Panc1 (cell line): ENCODE measurements around the gene RAB15. TPM values are rescaled to one million over a fixed set of nuclear protein-coding genes. Genes with fewer than 3 reads are reported as not detected.

Source experiments
- ATAC-seq: fragments of 200-7000 bp; cut with Tn5 transposase; 2 replicates; pipeline ENCODE4 v1.9.1; 2020; ENCODE audit warnings: mild to moderate bottlenecking, moderate library complexity
- BruUV-seq: library from RNA; stranded (reverse); fragments of 400-500 nt; replicated peaks from 2 replicates; lab custom pipeline; 2021; lab: Mats Ljungman, UMichigan
- CTCF ChIA-PET: fragments of 300-600 bp; sonication (Branson Sonifier 250); formaldehyde crosslinking; loops from one replicate; lab custom pipeline; 2022; ENCODE audit warnings: antibody characterized with exemption; lab: Charles Lee
- POLR2A ChIA-PET: fragments of 300-600 bp; sonication (Branson Sonifier 250); formaldehyde crosslinking; loops from one replicate; lab custom pipeline; 2022; ENCODE audit warnings: antibody characterized with exemption; lab: Charles Lee
- DNase-seq: peaks from one replicate; pipeline ENCODE4 v3.0.0-alpha.2; 2010; ENCODE audit warnings: low read depth, low spot score
- H3K27ac ChIP-seq: 2 replicates; pipeline ENCODE4 v1.5.1; 2011; ENCODE audit warnings: mild to moderate bottlenecking, low read length, inconsistent platforms
- H3K27me3 ChIP-seq: fragments of 200-500 bp; sonication (Bioruptor generic); 2 replicates; pipeline ENCODE4 v1.6.0; 2014; ENCODE audit warnings: low read length, inconsistent platforms; ENCODE audit not compliant: control insufficient read depth, insufficient read depth
- H3K36me3 ChIP-seq: fragments of 200-500 bp; sonication (Bioruptor generic); 2 replicates; pipeline ENCODE4 v1.5.1; 2014; ENCODE audit warnings: inconsistent platforms, mild to moderate bottlenecking, low read length, moderate library complexity; ENCODE audit not compliant: control insufficient read depth, insufficient read depth
- H3K4me1 ChIP-seq: 2 replicates; pipeline ENCODE4 v1.5.1; 2011; ENCODE audit warnings: inconsistent platforms, mild to moderate bottlenecking, low read length, moderate library complexity; ENCODE audit not compliant: control insufficient read depth, insufficient read depth
- H3K4me3 ChIP-seq, 2 experiments: 2 replicates each; pipeline ENCODE4 v1.5.1; 2011 to 2012; ENCODE audit warnings: low read depth in 2 of 2, low read length in 2 of 2, mild to moderate bottlenecking in 2 of 2, inconsistent platforms in 1 of 2, moderate library complexity in 1 of 2
- H3K9me3 ChIP-seq: fragments of 200-500 bp; sonication (Bioruptor generic); 2 replicates; pipeline ENCODE4 v1.5.1; 2014; ENCODE audit warnings: low read depth, mild to moderate bottlenecking, inconsistent platforms, low read length, moderate library complexity; ENCODE audit not compliant: control insufficient read depth, insufficient read depth
- CTCF ChIP-seq: fragments of 450-650 bp; IDR thresholded peaks from 2 replicates; pipeline ENCODE4 v1.5.1; 2017; ENCODE audit warnings: mild to moderate bottlenecking
- POLR2AphosphoS5 ChIP-seq: IDR thresholded peaks from 2 replicates; pipeline ENCODE4 v1.6.1; 2012; ENCODE audit warnings: mild to moderate bottlenecking, low read depth, low read length, moderate library complexity
- SIN3A ChIP-seq: IDR thresholded peaks from 2 replicates; pipeline ENCODE4 v1.6.1; 2012; ENCODE audit warnings: low read depth, mild to moderate bottlenecking, low read length, moderate library complexity, borderline replicate concordance; ENCODE audit not compliant: insufficient read depth
- TCF7L2 ChIP-seq: IDR thresholded peaks from 2 replicates; pipeline ENCODE4 v1.6.1; 2011; ENCODE audit warnings: mild to moderate bottlenecking, low read depth, low read length, inconsistent platforms
- in situ Hi-C: cut with HindIII; loops from 2 replicates; pipeline ENCODE4 v1.10.0; 2016; ENCODE audit warnings: low sequenced_read_pairs, low pct_unique_long_range_greater_than_20kb
- intact Hi-C: fragments of 100-400 bp; cut with micrococcal nuclease; formaldehyde crosslinking; loops from one replicate; pipeline ENCODE4 v1.10.0; 2022; ENCODE audit not compliant: unreplicated experiment
- total RNA-seq: library from RNA; stranded (reverse); gene quantifications from one replicate; pipeline ENCODE4 v1.2.1, GENCODE V29; 2021; ENCODE audit not compliant: unreplicated experiment
- TF ChIP-seq, protein P1 (sequence below), 2 experiments: IDR thresholded peaks; 2 replicates each; pipeline ENCODE4 v1.6.1; 2011 to 2012; ENCODE audit warnings: low read depth in 2 of 2, control low read depth in 1 of 2, low read length in 1 of 2, mild to moderate bottlenecking in 1 of 2, moderate library complexity in 1 of 2; ENCODE audit not compliant: insufficient read depth in 1 of 2

Gene RAB15
- total RNA-seq, 1 experiment from 2014 or later: 6.0 TPM

GRCh38 chr14:64992328-64992885 lies 20.3 kb upstream of the RAB15 start:
- Histone ChIP-seq H3K4me1 (peaks cover 4% of the 10 kb centered on the region; the same call in 1 of the 2 replicates), H3K27me3 (no peaks in the 10 kb centered on the region), H3K4me3 (no peak overlapping the region), H3K9me3 (no peaks in the 10 kb centered on the region), H3K27ac (no peak overlapping the region), H3K36me3 (peaks cover 4% of the 10 kb centered on the region; the same call in 1 of the 2 replicates)
- intact Hi-C loops: no loop called here
- CTCF ChIA-PET: interaction anchor here (0.7 kb wide), 1 partner anchor 601 kb away, joined by 3 read pairs; no protein-coding TSS in a partner anchor
- no peak for TF ChIP-seq POLR2AphosphoS5
- TF ChIP-seq, protein P1, sequence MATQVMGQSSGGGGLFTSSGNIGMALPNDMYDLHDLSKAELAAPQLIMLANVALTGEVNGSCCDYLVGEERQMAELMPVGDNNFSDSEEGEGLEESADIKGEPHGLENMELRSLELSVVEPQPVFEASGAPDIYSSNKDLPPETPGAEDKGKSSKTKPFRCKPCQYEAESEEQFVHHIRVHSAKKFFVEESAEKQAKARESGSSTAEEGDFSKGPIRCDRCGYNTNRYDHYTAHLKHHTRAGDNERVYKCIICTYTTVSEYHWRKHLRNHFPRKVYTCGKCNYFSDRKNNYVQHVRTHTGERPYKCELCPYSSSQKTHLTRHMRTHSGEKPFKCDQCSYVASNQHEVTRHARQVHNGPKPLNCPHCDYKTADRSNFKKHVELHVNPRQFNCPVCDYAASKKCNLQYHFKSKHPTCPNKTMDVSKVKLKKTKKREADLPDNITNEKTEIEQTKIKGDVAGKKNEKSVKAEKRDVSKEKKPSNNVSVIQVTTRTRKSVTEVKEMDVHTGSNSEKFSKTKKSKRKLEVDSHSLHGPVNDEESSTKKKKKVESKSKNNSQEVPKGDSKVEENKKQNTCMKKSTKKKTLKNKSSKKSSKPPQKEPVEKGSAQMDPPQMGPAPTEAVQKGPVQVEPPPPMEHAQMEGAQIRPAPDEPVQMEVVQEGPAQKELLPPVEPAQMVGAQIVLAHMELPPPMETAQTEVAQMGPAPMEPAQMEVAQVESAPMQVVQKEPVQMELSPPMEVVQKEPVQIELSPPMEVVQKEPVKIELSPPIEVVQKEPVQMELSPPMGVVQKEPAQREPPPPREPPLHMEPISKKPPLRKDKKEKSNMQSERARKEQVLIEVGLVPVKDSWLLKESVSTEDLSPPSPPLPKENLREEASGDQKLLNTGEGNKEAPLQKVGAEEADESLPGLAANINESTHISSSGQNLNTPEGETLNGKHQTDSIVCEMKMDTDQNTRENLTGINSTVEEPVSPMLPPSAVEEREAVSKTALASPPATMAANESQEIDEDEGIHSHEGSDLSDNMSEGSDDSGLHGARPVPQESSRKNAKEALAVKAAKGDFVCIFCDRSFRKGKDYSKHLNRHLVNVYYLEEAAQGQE (IDR thresholded peaks at IDR 0.05; ENCODE audit: insufficient read depth in 1 of 2, low read depth in 2 of 2, low read length in 1 of 2): no peak
- TF ChIP-seq SIN3A: no peak
- no peak for TF ChIP-seq CTCF
- TF ChIP-seq TCF7L2: no peak
- no TSS peak for BruUV-seq
- DNase-seq: no peak
- in situ Hi-C loops: no loop called here
- no peak for ATAC-seq
- POLR2A ChIA-PET: no interaction called here

DNA sequence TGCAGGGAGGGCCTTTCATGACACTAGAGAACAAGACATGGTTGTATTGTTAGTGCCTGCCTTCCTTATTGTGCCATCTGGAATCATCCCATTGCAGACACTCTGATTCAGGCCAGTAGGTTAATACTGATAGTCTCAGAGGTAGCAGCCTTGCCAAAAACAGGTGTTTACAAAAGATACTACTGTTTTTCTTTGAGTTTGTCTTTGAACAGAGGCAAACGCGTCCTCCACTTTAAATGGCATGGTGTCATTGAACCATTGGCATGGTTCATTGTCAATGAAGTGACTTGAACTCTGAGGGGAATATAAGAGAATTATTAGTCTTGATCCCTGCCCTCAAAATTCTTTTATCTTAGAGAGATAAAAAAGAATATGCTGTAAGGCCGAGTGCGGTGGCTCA lies 18.8 kb upstream of the RAB15 start:
- H3K4me1 ChIP-seq: peaks cover 7% of the 10 kb centered on the region
- no peak overlapping the region for H3K4me3 ChIP-seq
- H3K27ac ChIP-seq: no peak overlapping the region
- intact Hi-C loops: no loop called here
- H3K9me3 ChIP-seq: no peaks in the 10 kb centered on the region
- no peaks in the 10 kb centered on the region for H3K27me3 ChIP-seq
- H3K36me3 ChIP-seq: peaks cover 4% of the 10 kb centered on the region; the same call in 1 of the 2 replicates
- ATAC-seq (no peak), DNase-seq (no peak)
- BruUV-seq: no TSS peak
- in situ Hi-C loops: no loop called here
- ChIA-PET CTCF (no interaction called here), POLR2A (no interaction called here)
- TF ChIP-seq, protein P1 (IDR thresholded peaks at IDR 0.05; ENCODE audit: insufficient read depth in 1 of 2, low read depth in 2 of 2, low read length in 1 of 2): no peak
- TF ChIP-seq CTCF: no peak
- TF ChIP-seq SIN3A: no peak
- no peak for TF ChIP-seq TCF7L2
- no peak for TF ChIP-seq POLR2AphosphoS5
